NCI-H1048 (cell line): ENCODE data around the gene EMX1.

Experiments
- DNase-seq: peaks from one replicate; lab custom pipeline; 2025; lab: John Stamatoyannopoulos, UW

The EMX1 gene

DNA sequence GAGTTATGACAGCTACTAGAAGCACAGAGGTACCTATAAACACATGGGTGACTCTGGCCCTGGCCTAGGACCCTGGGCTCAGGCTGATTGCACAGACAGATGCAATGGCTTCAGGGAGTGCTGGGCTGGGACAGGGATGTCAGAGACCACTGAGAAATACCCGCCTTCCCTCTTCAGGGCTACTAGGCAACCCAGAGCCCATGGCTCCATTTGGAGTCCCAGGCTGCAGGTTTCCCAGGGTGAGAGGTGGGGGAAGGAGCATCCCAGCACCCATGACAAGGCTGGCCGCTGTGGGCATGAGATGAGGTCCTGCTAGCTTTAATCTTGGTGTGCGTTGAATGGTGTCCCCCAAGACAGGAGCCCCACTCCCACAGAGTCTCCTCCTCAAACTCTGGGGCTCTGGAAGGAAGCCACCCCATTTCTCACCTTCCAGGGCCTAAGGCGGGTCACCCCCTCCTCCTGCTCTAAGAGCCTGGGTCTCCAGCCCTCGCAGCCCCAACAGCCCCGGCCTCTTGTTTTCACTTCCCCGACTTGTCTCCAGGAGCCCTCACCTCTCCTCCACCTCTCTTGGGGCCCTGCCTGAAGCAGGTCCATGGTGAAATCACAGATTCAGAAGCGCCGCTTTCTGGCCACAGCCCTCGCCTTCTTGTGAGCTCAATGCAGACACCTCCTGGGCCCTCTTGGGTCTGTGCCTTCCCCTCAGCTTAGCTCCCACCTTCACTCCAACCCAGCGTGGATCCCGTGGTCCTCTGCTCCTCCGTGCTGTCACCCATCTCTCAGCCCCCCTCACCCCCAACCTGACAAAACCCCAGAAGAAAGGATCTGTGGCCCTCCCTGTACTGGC lies 41.4 kb downstream of the EMX1 start:
- no peak for DNase-seq

DNA sequence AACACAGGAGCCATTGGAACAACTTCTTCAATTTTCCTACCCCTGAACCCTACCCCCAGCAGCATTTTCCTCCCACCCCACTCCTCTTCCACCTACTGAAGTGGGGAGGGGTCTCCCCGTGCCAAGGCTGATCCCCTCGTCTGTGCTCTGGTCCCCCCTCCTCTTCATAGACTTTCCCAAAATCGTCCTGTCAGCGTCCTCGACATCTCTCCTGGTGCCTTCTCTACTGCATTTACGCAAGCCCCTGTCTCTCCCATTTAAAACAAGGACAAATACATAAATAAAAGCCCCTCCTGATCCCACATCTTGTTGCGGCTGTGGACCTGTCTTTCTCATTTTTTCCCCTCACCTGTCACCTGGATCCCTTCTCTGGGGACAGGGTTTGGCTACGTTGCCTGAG lies 42.2 kb downstream of the EMX1 start:
- no peak for DNase-seq

DNA sequence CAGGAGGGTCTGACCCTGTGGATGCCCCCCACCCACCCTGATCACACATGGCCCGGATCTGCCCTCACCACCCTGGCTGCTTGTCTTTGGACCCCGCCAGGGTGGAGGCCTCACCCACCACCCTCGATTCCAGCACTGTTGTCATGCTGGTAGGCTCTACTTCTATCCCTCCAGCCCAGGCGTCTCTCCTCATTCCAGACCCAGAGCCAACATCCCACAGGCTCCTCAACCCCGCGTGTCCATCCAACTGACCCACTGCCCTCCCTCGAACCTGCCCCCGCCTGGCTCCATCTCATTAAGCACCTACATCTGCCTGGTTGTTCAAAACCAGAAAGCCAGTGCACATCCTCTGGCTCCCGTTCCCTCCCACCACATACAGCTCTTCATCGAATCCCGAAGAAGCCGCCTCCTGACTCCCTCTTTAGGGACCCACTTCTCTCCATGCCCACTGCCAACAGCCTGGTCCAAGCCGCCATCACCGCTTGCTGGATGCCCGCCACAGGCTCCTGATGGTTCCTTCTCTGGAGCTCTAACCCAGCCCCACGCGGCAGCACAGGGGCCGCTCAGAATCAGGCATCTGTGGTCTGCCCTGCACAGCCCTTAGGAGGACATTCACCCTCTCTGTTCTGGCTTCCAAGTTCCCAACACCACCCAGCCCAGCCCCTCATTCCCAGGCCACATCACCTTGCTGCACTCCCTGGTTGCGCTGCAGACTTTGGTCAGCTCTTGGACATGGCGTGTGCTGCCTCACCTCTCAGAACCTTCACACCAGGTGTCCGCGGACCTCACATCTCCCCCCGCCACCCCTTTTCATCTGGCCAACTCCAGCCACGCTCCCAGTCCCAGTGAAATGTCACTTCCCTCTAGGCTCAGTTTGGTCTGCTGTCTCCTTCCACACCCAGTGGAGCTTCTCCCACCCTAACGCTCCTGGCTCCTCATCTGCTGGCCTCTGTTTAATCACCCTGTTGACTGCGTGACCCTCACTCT lies 43.0 kb downstream of the EMX1 start:
- no peak for DNase-seq

DNA sequence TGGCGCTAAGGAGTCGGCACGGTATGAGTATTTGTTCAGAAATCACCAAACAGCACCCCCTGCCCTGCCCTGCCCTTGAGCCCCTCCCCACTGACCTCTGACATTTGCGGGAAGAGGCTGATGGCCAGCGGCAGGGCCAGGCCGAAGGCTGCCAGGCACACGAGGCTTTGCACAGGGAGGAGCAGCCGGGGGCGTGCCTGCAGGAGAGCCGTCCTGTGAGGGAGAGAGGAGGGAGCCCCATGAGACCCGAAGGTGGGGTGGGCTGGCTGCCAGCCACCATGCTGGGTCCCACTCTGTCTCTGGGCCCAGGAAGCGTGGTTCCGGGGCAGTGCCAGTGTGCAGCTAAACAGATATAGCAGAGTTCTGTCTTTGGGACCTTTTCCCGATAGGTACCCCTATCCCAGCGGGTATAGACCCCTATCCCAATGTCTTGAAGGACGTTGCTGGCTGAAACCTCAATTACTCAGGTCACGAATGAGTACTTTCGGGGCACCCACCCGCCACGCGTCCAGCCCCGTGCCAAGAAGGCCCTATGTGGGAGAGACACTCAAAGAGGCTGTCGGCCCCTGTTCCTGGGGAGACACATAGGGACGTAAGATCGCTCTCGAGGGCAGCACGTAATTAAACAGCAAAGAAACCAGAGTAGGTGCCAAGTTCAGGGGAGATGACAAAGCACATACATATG lies 43.9 kb downstream of the EMX1 start:
- no peak for DNase-seq

DNA sequence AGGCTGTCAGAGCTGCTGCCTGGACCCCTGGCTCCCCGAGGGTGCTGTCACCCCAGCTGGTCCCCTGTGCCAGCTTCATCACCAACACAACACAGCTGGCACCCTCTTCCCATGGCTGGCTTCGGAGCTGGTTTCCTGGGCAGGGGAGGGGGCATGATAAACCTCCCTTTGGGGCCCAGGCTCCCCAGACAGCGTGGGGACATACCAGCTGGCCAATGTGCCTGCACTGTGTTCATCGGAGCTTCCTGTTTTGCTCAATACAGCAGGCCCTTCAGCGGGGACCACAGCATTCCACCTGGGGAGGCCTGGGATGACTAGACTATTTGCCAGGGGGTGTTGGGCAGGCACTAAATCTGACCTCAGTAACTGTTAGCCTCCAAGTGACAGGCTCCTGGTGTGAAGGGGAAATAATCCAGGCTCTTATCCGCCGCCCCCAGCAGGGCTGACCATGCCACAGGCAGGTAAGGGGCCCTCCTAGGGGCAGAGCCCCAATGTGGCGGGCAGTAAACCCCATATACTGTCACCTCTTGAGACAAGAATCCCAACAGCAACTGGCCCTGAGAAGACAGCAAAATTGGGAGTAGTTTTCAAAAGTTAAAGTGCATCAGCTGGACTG lies 44.6 kb downstream of the EMX1 start:
- DNase-seq, result no peak

DNA sequence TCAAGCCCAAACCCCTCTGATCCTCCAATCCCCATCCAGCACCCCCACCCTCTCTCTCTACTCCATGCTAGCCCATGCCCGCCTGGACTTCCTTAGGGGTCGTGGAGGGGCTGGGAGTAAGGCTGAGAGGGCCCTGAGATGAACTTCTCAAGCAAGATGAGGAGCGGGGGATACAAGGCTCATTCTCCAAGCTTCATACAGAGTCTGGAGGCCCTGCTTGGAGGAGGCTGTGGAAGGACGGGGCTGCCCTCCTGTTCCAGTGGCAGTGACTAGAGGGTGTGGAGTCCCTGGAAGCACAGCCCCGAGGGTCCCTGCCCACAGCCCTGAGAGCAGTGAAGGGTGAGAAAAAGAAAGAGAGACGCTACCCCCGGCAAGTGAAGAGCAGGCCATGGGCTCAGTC lies 45.6 kb downstream of the EMX1 start:
- DNase-seq, result no peak

DNA sequence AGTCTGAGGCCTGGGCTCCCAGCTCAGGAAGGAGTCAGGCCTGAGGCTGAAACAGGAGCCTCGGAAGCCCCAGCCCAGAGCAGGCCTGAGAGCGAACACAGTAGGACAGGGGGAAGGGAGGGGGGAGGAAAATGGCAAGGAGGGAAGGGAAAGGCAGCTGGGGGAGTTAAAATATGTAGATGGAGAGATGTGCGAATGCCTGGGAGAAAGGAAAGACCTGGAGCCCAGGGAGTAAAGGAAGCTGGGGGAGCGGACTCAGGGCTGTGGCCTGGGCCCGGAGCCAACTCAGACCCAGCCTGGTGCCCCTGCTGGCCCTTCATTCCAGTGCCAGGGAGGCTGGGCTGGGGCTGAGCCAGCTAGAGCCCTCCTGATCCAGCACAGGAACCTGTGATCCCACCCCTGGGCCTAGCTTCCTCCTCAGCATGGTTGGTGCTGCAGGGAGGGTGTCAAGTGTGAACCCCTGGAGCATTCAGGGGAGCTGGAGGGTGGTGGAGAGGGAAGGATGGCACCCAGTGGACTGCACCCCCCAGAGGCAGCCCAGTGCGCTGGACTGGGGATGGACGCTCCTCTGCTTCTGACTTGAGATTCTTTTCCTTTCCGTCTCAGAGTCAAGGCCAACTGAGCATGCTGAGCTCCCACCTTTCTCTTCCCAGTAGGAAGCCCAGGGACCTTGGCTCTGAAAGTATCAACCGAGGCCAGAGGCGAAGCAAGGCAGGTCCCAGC lies 46.3 kb downstream of the EMX1 start:
- no peak for DNase-seq

DNA sequence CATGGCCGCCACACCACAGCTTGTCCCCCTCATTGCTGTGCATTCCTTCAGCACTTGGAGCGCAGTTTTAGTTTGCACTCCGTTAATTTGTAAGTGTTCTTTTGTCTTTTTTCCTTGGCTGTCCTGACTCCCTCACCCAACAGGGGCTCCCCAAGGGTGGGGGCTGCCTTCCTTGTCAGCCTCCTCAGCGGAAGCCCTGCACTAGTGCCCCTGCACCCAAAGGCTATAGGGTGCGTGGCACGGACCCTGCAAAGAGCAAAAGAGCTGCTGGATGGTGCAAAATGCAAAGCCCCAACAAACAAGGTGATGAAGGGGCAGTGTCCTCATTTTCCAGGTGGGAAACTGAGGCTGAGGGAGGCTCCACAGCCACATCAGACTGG lies 46.8 kb downstream of the EMX1 start:
- no peak for DNase-seq

DNA sequence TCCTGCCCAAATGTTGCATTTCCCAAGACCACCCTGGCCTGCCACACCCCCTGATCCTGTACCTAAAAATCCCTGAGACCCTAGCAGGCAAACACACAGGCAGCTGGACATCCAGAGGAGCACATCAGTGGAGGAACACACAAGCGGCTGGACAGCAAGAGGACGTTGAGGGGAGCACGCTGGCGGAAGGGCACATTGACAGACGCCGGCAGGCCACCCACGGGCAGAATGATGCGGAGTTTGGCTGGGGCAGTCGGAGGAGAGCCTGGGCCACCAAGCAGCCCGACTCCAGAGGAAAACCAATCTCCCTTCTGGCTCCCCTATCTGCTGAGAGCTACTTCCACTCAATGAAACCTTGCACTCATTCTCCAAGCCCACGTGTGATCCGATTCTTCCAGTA lies 47.7 kb downstream of the EMX1 start:
- no peak for DNase-seq

DNA sequence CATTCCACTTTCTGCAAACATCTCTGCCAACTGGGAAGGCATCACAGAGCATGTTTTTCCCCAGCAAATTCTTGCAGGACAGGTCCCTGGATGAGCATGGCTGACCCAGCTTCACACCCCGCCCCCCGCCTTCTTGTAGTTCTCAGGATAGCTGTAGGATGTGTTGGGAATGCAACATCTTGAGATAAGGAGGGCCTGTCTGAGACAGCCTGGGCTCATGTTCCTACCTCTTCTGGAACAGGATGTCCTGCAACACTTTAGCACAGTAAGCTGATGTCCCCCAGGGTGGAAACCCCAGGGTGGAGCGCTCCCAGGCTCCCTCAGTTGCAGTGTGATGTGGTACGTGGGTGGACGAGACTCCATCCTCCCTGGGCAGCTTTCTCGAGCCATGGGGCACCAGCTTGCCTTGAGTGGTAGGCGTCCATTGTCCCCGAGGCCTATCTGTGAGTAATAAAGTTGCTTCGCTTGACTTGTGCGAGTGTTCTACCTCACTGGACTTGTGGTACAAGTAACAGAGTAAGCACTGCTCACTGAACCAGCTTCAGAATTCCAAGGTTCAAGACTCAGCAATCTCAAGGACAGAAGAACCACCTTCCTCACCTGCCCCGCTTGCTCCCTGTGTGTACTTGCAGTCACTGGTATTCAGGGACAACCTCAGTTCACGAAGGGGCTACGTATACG lies 48.6 kb downstream of the EMX1 start:
- no peak for DNase-seq

DNA sequence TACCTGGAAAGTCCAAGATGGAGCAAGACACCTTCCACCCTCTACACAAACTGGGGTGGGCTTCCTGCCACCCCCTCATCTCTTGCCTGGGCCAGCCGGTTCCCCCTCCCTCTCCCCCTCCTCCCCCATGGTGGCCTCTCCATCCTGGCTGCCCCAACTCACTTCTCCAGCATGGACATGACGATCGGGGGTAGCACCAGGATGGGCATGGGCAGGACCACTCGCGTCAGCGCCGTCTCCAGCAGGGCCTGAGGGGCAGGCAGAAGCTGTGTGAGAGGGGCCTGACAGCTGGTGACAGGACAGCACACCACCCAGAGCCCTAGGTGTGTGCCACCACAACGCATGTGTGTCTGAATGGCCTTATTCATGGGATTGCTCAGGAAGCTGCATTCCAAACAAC lies 51.0 kb downstream of the EMX1 start:
- DNase-seq, result no peak

DNA sequence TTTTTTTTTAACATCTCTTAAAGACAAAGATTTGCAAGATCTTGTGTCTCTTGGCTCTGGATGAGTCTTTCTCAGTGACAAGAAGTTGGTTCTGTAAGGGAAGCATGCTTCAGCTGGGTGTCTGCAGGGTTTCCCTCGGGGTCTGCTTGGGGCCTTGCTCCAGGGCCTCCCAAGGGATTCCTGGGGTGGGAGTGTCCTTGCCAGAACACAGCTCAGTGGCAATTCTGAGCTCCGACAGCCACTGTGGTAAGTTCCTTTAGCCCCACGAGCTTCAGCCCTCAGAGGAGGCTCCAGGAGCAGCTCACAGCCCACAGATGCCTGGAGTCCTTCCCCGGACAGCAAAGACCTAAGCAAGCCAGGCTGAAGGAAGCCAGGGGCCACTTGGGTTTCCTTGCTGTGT lies 52.4 kb downstream of the EMX1 start:
- no peak for DNase-seq

DNA sequence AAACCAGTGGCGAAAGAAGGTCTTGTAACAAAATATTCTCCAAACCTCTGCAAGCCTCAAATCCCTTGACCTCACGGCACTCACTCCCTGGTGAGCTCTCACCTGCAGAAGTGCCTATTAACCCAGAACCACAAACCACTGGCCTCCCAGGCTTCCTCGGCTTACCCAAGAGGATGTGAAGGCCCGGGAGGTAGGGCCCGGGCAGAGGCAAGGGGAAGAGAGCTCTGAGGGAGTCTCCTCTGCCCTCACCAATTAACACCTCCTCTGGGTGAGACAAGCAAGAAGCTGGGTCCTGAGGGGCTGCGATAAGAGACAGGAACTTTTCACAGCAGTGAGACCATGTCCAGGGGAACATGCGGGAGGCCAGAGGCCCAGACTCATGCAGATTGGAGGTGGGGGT lies 53.7 kb downstream of the EMX1 start:
- DNase-seq, result no peak

DNA sequence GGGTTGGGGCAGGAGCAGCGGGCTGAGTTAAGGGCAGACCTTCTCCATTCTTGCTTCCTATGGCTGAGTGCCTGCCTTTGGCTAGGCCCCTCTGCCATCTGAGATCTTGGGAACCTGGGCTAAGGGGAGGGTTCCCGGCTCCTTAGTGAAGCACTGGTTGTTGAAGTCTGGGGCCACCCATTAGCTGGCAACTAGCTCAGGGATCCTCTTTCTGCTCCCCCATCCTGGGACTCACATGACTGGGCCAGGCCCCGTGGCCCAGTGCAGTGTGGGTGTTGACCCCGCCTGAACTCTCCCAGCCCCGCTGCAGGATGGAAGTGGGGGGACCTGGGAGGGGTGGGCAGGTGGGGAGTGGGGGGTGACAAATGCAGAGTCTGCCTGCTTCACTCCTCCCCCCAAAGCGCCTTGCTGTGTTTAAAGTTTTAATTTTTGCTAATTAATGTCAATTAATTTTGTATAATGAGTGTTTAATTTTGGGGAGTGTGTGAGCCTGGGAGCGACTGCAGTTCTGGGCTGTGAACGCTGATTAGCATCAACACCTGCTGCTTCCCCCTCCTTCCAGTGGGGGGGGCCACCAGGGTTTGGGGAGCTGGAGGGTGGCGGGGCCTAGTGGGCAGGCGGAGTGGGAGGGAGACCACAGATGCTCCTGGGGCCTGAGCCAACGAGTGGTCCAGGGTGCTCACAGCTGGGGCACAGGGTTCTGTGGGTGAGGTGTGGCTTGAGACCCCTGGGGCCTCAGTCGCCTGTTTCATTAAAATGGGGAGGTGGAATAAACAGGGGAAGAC lies 55.2 kb downstream of the EMX1 start:
- no peak for DNase-seq

DNA sequence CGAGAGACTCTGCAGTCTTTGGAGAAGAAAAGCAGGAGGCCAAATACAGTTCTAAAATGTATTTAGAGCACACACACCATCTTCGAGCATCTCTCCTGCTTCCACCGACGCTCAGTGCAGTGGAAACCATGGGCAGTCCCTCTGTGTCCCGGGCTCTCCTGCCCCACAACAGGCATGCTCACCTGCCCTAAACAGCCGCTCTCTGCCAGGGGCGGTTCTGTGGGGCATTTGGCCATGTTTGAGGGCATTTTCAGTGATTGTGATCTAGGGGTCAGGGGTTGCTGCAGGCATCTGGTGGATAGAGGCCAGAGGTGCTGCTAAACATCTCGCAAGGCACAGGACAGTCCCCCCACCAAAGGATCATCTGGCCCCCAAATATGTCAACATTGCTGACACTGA lies 55.8 kb downstream of the EMX1 start:
- no peak for DNase-seq

DNA sequence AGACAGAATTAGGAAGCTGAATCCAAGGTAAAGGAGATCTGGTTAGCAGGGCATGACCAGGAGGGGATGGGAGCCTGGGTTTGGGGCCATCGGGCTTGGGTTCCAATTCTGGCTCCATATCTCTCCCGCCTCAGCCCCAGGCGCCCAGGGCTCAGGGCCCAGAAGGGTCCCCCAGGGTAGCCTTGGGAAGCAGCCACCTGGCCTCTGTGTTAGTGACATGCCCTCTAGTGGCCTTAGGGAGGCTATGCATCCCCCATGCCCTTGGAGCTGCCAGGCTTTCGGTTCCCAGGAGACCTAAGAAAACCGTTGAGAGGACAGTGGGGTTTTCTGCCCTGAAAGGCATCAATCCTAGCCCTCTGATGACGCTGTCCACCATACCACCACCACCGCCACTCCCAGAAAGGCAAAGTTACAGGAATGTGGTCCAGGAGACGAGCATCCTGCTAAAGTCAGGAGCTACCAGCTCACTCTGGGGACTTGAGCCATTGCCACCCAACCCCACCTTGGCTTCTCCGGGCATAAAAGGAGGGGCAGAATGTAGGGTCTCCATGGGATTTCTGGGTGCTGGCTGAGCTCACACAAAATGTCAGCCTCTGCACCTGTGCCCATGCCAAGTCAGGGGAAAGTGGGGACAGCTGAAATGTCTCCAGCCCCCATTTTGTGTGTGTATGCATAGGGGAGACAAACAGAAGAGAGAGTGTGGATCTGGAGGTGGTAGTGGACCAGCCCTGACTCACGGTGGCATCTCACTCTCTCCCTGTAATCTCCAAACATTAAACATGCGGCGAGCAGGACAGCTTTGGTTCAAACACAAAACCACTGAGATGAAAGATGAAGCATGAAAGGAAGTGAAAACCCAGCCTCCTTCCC lies 56.5 kb downstream of the EMX1 start:
- DNase-seq, result no peak

DNA sequence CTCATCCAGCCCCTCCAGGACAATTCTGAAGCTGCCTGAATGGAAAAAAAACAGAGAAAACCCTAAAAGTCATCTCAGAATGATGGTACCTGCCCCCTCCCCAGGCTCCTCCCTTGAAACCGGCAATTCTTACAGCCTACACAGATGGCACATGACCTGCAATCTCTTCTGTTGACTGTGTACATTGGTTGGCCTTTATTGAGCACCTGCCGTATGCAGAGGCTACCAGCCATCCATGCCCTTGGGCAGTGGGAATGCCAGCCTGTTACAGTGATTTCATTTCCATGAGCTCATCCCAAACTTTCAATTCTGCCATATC lies 57.1 kb downstream of the EMX1 start:
- no peak for DNase-seq

DNA sequence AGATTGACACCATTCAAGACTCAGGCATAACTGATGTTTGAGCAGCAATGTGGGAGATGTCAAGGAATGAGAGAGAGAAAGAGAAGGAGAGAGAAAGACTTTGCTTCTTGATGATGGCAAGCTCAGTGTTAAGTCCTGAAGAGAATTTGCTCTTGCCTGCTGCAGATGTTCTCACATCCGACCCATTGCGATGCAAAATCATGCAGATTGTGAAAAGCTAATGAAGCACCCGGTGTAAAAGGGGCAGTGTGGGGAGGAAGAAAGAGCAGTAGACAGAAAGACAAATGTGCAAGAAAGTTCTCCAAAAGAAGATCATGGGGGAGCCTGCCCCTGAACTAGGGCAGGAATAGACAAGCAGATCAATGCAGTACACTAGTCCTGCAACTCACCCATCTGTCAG lies 57.7 kb downstream of the EMX1 start:
- DNase-seq, result no peak

DNA sequence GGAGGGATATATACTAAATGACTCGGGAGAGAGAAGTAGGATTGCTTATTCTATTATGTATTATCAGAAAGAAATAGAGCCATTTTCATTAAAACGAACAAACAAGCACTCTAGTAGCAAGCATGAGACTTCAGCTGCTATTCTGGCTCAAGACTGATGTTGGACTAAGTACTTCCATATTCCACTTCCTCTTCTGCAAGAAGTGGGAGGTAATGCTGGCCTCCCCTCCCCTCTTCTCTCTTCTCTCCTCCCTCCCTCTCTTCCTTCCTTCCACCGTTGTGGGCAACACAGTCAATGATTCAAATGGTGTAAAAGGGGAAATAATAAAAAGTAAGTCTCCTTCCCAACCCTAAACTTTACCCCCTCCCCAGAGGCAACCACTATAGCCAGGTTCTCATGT lies 62.6 kb downstream of the EMX1 start:
- no peak for DNase-seq
